PC-3 (cell line): ENCODE results near the gene RNF217. TPM values are rescaled to one million over a fixed set of nuclear protein-coding genes. Genes with fewer than 3 reads are reported as not detected.

Experiments
- ATAC-seq: fragments of 200-7000 bp; cut with Tn5 transposase; 2 replicates; pipeline ENCODE4 v1.9.1; 2020; ENCODE audit warnings: mild to moderate bottlenecking, moderate library complexity
- BruUV-seq: library from RNA; stranded (reverse); fragments of 400-500 nt; replicated peaks from 2 replicates; lab custom pipeline; 2021; lab: Mats Ljungman, UMichigan
- CTCF ChIA-PET: fragments of 300-600 bp; sonication (Branson Sonifier 250); formaldehyde crosslinking; loops from one replicate; lab custom pipeline; 2022; ENCODE audit warnings: antibody characterized with exemption; lab: Charles Lee
- POLR2A ChIA-PET: fragments of 300-600 bp; sonication (Branson Sonifier 250); formaldehyde crosslinking; loops from one replicate; lab custom pipeline; 2022; ENCODE audit warnings: antibody characterized with exemption; ENCODE audit not compliant: unreplicated experiment; lab: Charles Lee
- DNase-seq: peaks from one replicate; pipeline ENCODE4 v3.0.0-alpha.2; 2015
- H2AFZ ChIP-seq: fragments of 300-600 bp; sonication (generic); 2 replicates; pipeline ENCODE4 v1.6.0; 2016; ENCODE audit warnings: antibody characterized with exemption, low read length
- H3F3A ChIP-seq: fragments of 300-600 bp; sonication (generic); one replicate; pipeline ENCODE4 v1.6.0; 2017; ENCODE audit warnings: antibody characterized with exemption, low read length, control low read depth, mild to moderate bottlenecking; ENCODE audit not compliant: unreplicated experiment
- H3K27ac ChIP-seq: fragments of 300-600 bp; sonication (generic); 2 replicates; pipeline ENCODE4 v1.5.1; 2016; ENCODE audit warnings: mild to moderate bottlenecking, low read length
- H3K27me3 ChIP-seq: fragments of 300-600 bp; sonication (generic); 2 replicates; pipeline ENCODE4 v1.6.1; 2016; ENCODE audit warnings: low read length, mixed read lengths
- H3K36me3 ChIP-seq: fragments of 300-600 bp; sonication (generic); 2 replicates; pipeline ENCODE4 v1.6.1; 2016; ENCODE audit warnings: low read depth, mixed run types, low read length, mixed read lengths
- H3K4me1 ChIP-seq: fragments of 300-600 bp; sonication (generic); 2 replicates; pipeline ENCODE4 v1.5.1; 2016; ENCODE audit warnings: low read length; ENCODE audit not compliant: insufficient read depth
- H3K4me2 ChIP-seq: fragments of 300-600 bp; sonication (generic); 2 replicates; pipeline ENCODE4 v1.6.0; 2016; ENCODE audit warnings: low read length
- H3K4me3 ChIP-seq: fragments of 300-600 bp; sonication (generic); 2 replicates; pipeline ENCODE4 v1.5.1; 2016; ENCODE audit warnings: mild to moderate bottlenecking, low read length, mixed read lengths
- H3K79me2 ChIP-seq: fragments of 300-600 bp; sonication (generic); 2 replicates; pipeline ENCODE4 v1.6.1; 2017; ENCODE audit warnings: low read length, mixed read lengths
- H3K9ac ChIP-seq: fragments of 300-600 bp; sonication (generic); 2 replicates; pipeline ENCODE4 v1.6.0; 2016; ENCODE audit warnings: mild to moderate bottlenecking, low read length
- H3K9me2 ChIP-seq: fragments of 300-600 bp; sonication (generic); replicated peaks from 2 replicates; pipeline ENCODE4 v1.6.1; 2016; ENCODE audit warnings: mixed run types, low read length, mixed read lengths
- H3K9me3 ChIP-seq: fragments of 300-600 bp; sonication (generic); 2 replicates; pipeline ENCODE4 v1.6.1; 2016; ENCODE audit warnings: low read length, mixed read lengths
- H4K20me1 ChIP-seq: fragments of 300-600 bp; sonication (generic); 2 replicates; pipeline ENCODE4 v1.6.1; 2016; ENCODE audit warnings: low read length, mixed read lengths
- EZH2 ChIP-seq: fragments of 300-600 bp; sonication (generic); IDR thresholded peaks from one replicate; pipeline ENCODE4 v1.6.1; 2017; ENCODE audit warnings: antibody characterized with exemption, mild to moderate bottlenecking, low read length; ENCODE audit not compliant: unreplicated experiment
- EZH2phosphoT487 ChIP-seq: fragments of 300-600 bp; sonication (generic); IDR thresholded peaks from 2 replicates; pipeline ENCODE4 v1.6.1; 2018; ENCODE audit warnings: mild to moderate bottlenecking, antibody characterized with exemption, low read length, borderline replicate concordance
- intact Hi-C: fragments of 100-400 bp; cut with micrococcal nuclease; formaldehyde crosslinking; loops from 2 replicates; pipeline ENCODE4 v1.9.0; 2023
- total RNA-seq: library from RNA; depleted of rRNA; stranded (reverse); fragments of >200 nt; gene quantifications from 2 replicates; pipeline ENCODE4 v1.2.3, GENCODE V29; 2014
- TF ChIP-seq, protein P1 (sequence below): fragments of 300-600 bp; sonication (generic); conservative IDR thresholded peaks from 2 replicates; pipeline ENCODE4 v1.5.1; 2017; ENCODE audit warnings: antibody characterized with exemption, low read depth, mild to moderate bottlenecking, low read length

The RNF217 gene
- total RNA-seq, 1 experiment from 2014 or later, result 7.7 TPM

- Histone ChIP-seq H4K20me1 (no peaks in the 10 kb centered on the region), H3K79me2 (peaks cover 15% of the 10 kb centered on the region; the same call in 1 of the 2 replicates), H3K27me3 (no peaks in the 10 kb centered on the region), H3K9me3 (no peaks in the 10 kb centered on the region), H3K4me3 (no peak overlapping the region), H3K4me2 (peak overlapping the region; percentile 61), H3K36me3 (no peaks in the 10 kb centered on the region), H3K9ac (peak overlapping the region; percentile 11; the same call in 1 of the 2 replicates), H3K9me2 (no peaks in the 10 kb centered on the region), H3K4me1 (peaks cover 29% of the 10 kb centered on the region), H2AFZ (no peak overlapping the region), H3K27ac (peak overlapping the region; percentile 79), H3F3A (no peaks in the 10 kb centered on the region)
- TF ChIP-seq, protein P1, sequence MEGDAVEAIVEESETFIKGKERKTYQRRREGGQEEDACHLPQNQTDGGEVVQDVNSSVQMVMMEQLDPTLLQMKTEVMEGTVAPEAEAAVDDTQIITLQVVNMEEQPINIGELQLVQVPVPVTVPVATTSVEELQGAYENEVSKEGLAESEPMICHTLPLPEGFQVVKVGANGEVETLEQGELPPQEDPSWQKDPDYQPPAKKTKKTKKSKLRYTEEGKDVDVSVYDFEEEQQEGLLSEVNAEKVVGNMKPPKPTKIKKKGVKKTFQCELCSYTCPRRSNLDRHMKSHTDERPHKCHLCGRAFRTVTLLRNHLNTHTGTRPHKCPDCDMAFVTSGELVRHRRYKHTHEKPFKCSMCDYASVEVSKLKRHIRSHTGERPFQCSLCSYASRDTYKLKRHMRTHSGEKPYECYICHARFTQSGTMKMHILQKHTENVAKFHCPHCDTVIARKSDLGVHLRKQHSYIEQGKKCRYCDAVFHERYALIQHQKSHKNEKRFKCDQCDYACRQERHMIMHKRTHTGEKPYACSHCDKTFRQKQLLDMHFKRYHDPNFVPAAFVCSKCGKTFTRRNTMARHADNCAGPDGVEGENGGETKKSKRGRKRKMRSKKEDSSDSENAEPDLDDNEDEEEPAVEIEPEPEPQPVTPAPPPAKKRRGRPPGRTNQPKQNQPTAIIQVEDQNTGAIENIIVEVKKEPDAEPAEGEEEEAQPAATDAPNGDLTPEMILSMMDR, result no peak
- TF ChIP-seq EZH2phosphoT487 (no peak), EZH2 (no peak)
- BruUV-seq, result no TSS peak
- ATAC-seq, result peak; percentile 86
- peak; percentile 67 for DNase-seq
- POLR2A ChIA-PET, result no interaction called here
- CTCF ChIA-PET, result interaction anchor here (0.6 kb wide), 1 partner anchor 114 kb away, joined by 4 read pairs; no protein-coding TSS in a partner anchor
- intact Hi-C loops, result no loop called here
Observed at GRCh38 chr6:124984668-124985338, 22.6 kb downstream of the RNF217 start.

DNA sequence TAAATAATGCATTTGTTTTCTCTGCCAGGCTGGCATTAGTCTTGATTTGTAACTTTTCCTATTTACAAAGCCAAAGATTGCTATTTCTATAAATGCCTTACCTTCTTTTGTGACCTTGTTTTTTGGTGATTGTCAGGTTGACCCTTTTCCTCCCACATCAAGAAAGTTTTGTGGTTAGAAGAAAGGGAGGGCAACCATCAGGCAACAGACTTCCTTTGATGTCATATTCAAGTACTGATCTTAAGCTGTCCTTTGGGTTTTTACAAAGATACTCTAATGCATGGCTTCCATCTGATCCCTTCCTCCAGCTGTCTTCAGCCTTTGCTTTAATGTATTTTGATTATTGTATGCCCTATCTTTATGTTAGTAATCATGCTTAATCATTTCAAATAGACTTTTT, 23.9 kb downstream of the RNF217 start:
- no TSS peak for BruUV-seq
- Histone ChIP-seq H3K36me3 (no peaks in the 10 kb centered on the region), H3K27ac (no peak overlapping the region), H3K27me3 (no peaks in the 10 kb centered on the region), H3K9me3 (no peaks in the 10 kb centered on the region), H2AFZ (no peak overlapping the region), H3K9ac (no peak overlapping the region), H3K9me2 (no peaks in the 10 kb centered on the region), H3F3A (no peaks in the 10 kb centered on the region), H3K79me2 (peaks cover 15% of the 10 kb centered on the region; the same call in 1 of the 2 replicates), H3K4me3 (no peak overlapping the region), H3K4me1 (peaks cover 29% of the 10 kb centered on the region), H4K20me1 (no peaks in the 10 kb centered on the region), H3K4me2 (no peak overlapping the region)
- POLR2A ChIA-PET, result no interaction called here
- TF ChIP-seq EZH2 (no peak), EZH2phosphoT487 (no peak)
- TF ChIP-seq, protein P1, result no peak
- CTCF ChIA-PET, result no interaction called here
- ATAC-seq, result no peak
- intact Hi-C loops, result no loop called here
- no peak for DNase-seq

- POLR2A ChIA-PET, result no interaction called here
- Histone ChIP-seq H3F3A (no peaks in the 10 kb centered on the region), H3K27ac (no peak overlapping the region), H3K9me3 (no peaks in the 10 kb centered on the region), H3K27me3 (no peaks in the 10 kb centered on the region), H3K9ac (no peak overlapping the region), H3K79me2 (peaks cover 15% of the 10 kb centered on the region; the same call in 1 of the 2 replicates), H3K9me2 (no peaks in the 10 kb centered on the region), H2AFZ (no peak overlapping the region), H3K4me2 (no peak overlapping the region), H4K20me1 (no peaks in the 10 kb centered on the region), H3K4me3 (no peak overlapping the region), H3K36me3 (no peaks in the 10 kb centered on the region), H3K4me1 (peaks cover 29% of the 10 kb centered on the region)
- intact Hi-C loops, result no loop called here
- ATAC-seq, result no peak
- CTCF ChIA-PET, result no interaction called here
- no TSS peak for BruUV-seq
- TF ChIP-seq, protein P1, result no peak
- TF ChIP-seq EZH2 (no peak), EZH2phosphoT487 (no peak)
- no peak for DNase-seq
Observed at GRCh38 chr6:124987291-124987690, 25.1 kb downstream of the RNF217 start.
